Activated B cell treated with CpG ODN at 0.5 μM for 24 hours (primary cell): ENCODE measurements around the gene CENATAC. TPM values are rescaled to one million over a fixed set of nuclear protein-coding genes. Genes with fewer than 3 reads are reported as not detected.

ENCODE experiments used
- ATAC-seq: fragments of 200-7000 bp; cut with Tn5 transposase; one replicate; pipeline ENCODE4 v1.10.0; 2021; ENCODE audit warnings: low read depth, mild to moderate bottlenecking, moderate library complexity
- CTCF ChIA-PET: fragments of 350-600 bp; sonication (Branson Sonifier 250); formaldehyde crosslinking; loops from one replicate; lab custom pipeline; 2021; ENCODE audit warnings: antibody characterized with exemption; lab: Charles Lee
- POLR2A ChIA-PET: fragments of 350-600 bp; sonication (Branson Sonifier 250); formaldehyde crosslinking; loops from one replicate; lab custom pipeline; 2021; ENCODE audit warnings: antibody characterized with exemption; lab: Charles Lee
- DNase-seq: peaks from one replicate; pipeline ENCODE4 v3.0.0; 2022
- H3K27ac Mint-ChIP-seq: one replicate; pipeline ENCODE4 v1.8.0; 2020; ENCODE audit warnings: mixed read lengths
- H3K27me3 Mint-ChIP-seq: one replicate; pipeline ENCODE4 v1.8.0; 2021; ENCODE audit warnings: mixed read lengths
- H3K36me3 Mint-ChIP-seq: one replicate; pipeline ENCODE4 v1.8.0; 2021; ENCODE audit warnings: low read depth, mixed read lengths
- H3K4me1 Mint-ChIP-seq: one replicate; pipeline ENCODE4 v1.8.0; 2021; ENCODE audit warnings: mixed read lengths
- H3K4me3 Mint-ChIP-seq: one replicate; pipeline ENCODE4 v1.8.0; 2020; ENCODE audit warnings: mild to moderate bottlenecking, mixed read lengths
- H3K9me3 Mint-ChIP-seq: one replicate; pipeline ENCODE4 v1.8.0; 2020; ENCODE audit warnings: mixed read lengths
- intact Hi-C: fragments of 100-400 bp; cut with micrococcal nuclease; formaldehyde crosslinking; loops from one replicate; pipeline ENCODE4 v1.15.1; 2024
- total RNA-seq: library from RNA; stranded (reverse); gene quantifications from 2 replicates; pipeline ENCODE4 v1.2.3, GENCODE V29; 2022
- TF ChIP-seq, protein P1 (sequence below): fragments of 200-600 bp; IDR thresholded peaks from one replicate; pipeline ENCODE4 v1.8.0; 2022; ENCODE audit warnings: antibody characterized with exemption, mild to moderate bottlenecking

The CENATAC gene
- total RNA-seq, 1 donor from 2014 or later = 85.7 TPM

DNA sequence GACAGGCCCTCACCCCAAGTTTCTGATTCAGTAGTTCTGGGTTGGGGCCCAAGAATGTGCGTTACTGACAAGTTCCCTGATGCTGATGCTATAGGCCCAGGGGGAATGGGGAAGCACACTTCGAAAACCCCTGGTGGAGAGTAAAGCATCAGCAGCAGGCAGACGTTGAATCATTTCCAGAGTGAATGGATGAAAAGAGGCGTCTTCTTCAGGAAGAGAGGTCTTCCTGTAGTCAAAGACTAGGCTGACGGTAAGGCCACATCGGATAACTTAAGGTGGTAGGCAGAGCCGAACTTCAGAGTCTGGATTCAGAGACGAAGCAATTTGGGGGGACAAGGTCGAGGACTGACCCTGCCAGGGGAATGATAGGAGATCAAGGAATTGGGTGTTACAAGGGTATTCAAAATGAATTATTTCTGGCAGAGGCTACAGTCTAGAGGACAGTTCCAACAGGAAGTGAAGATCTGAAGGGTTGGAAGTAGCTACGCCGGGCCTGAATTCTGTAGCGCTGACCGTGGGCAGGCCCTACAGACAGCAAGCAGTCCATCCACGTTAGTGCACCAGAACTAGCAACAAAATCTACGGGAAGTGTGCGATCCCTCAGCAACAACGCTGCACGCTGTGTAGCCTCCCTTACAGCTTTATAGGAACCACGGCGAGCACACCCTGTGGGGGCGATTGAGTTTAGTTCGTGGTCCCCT is 862 bp upstream of the CENATAC start:
- intact Hi-C loops = loop anchor here (5.0 to 10.0 kb wide), 2 partner anchors 58 to 320 kb away; partner anchors contain the start of genes HYOU1 and MCAM

DNA sequence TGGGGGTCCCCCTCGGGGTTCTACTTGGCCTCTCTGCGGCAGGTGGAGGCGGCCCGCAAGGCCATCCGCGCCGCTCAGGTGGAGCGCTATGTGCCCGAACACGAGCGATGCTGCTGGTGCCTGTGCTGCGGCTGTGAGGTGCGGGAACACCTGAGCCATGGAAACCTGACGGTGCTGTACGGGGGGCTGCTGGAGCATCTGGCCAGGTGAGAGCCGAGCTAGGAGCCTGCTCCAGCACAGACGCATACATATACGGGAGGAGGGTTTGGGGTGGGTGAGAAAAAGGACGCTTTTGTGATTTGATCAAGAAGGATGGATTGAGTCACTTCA is 415 bp downstream of the CENATAC start:
- ChIA-PET POLR2A (interaction anchor here (0.6 to 2.6 kb wide), 9 partner anchors 12 to 208 kb away, joined by 3 to 33 read pairs (median 4); partner anchors contain the start of genes DDX6, HYOU1, RPS25 and TRAPPC4), CTCF (no interaction called here)
- no peaks in the 10 kb centered on the region for H3K9me3 Mint-ChIP-seq
- H3K4me3 Mint-ChIP-seq = peak overlapping the region; percentile 95
- TF ChIP-seq, protein P1, sequence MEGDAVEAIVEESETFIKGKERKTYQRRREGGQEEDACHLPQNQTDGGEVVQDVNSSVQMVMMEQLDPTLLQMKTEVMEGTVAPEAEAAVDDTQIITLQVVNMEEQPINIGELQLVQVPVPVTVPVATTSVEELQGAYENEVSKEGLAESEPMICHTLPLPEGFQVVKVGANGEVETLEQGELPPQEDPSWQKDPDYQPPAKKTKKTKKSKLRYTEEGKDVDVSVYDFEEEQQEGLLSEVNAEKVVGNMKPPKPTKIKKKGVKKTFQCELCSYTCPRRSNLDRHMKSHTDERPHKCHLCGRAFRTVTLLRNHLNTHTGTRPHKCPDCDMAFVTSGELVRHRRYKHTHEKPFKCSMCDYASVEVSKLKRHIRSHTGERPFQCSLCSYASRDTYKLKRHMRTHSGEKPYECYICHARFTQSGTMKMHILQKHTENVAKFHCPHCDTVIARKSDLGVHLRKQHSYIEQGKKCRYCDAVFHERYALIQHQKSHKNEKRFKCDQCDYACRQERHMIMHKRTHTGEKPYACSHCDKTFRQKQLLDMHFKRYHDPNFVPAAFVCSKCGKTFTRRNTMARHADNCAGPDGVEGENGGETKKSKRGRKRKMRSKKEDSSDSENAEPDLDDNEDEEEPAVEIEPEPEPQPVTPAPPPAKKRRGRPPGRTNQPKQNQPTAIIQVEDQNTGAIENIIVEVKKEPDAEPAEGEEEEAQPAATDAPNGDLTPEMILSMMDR = no peak
- peaks cover 46% of the 10 kb centered on the region for H3K36me3 Mint-ChIP-seq
- DNase-seq = no peak
- intact Hi-C loops = loop anchor here (1.0 to 10.0 kb wide), 7 partner anchors 20 to 426 kb away; partner anchors contain the start of genes ARCN1, C2CD2L, HYOU1 and MCAM
- ATAC-seq = peak; percentile 12
- H3K27me3 Mint-ChIP-seq = no peaks in the 10 kb centered on the region
- peaks cover 32% of the 10 kb centered on the region for H3K4me1 Mint-ChIP-seq
- H3K27ac Mint-ChIP-seq = peak overlapping the region; percentile 91

More for the DNA sequence above, 862 bp upstream of the CENATAC start:
- H3K27ac Mint-ChIP-seq = peak overlapping the region; percentile 91
- POLR2A ChIA-PET = interaction anchor here (0.5 to 2.6 kb wide), 18 partner anchors 8 to 427 kb away, joined by 3 to 33 read pairs (median 4); partner anchors contain the start of genes C2CD2L, DDX6, HINFP and HMBS
- H3K27me3 Mint-ChIP-seq = no peaks in the 10 kb centered on the region
- DNase-seq = no peak
- TF ChIP-seq, protein P1 = no peak
- ATAC-seq = peak; percentile 14
- H3K4me3 Mint-ChIP-seq = peak overlapping the region; percentile 95
- peaks cover 32% of the 10 kb centered on the region for H3K4me1 Mint-ChIP-seq
- peaks cover 33% of the 10 kb centered on the region for H3K36me3 Mint-ChIP-seq
- CTCF ChIA-PET = no interaction called here
- no peaks in the 10 kb centered on the region for H3K9me3 Mint-ChIP-seq

DNA sequence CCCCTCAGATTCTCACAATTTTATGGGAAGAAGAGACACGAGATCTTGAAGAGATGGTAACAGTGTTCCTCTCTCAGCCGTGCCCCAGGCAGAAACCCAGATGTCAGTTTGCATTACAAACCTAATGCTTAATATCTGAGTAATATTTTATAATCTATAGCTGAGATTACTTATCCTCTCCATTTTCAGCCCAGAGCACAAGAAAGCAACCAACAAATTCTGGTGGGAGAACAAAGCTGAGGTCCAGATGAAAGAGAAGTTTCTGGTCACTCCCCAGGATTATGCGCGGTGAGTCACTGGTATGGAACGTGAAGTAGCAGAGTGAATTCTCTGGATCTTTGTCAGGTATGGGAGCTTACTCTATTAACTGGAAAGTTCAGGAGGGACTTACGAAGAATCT is 884 bp downstream of the CENATAC start:
- TF ChIP-seq, protein P1 = no peak
- H3K4me3 Mint-ChIP-seq = peak overlapping the region; percentile 95
- peak overlapping the region; percentile 91 for H3K27ac Mint-ChIP-seq
- no peaks in the 10 kb centered on the region for H3K27me3 Mint-ChIP-seq
- CTCF ChIA-PET = no interaction called here
- H3K9me3 Mint-ChIP-seq = no peaks in the 10 kb centered on the region
- POLR2A ChIA-PET = interaction anchor here (2.2 to 2.6 kb wide), 3 partner anchors 15 to 69 kb away, joined by 17 to 33 read pairs (median 18); partner anchors contain the start of genes RPS25, TRAPPC4 and VPS11
- intact Hi-C loops = loop anchor here (1.0 to 10.0 kb wide), 7 partner anchors 19 to 426 kb away; partner anchors contain the start of genes ARCN1, C2CD2L, HYOU1 and MCAM
- H3K4me1 Mint-ChIP-seq = peaks cover 32% of the 10 kb centered on the region
- no peak for DNase-seq
- ATAC-seq = no peak
- peaks cover 51% of the 10 kb centered on the region for H3K36me3 Mint-ChIP-seq

DNA sequence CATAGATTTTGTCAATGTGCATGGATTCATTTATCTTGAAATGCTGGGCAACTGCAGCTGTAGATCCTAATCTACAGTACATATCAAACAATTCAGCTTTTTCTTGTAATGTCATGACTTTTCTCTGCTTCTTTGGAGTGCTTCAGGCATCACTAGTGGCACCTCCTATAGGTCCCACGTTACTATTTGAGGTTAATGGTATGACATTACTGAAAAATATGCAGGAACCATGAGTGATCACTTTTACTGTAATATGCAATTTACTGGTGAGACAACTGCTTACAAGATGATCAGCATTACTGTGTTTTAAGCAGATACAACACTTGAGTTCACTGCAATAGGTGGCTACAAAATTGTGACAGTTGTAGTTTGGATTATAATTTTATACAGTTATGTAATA is 3.0 kb downstream of the CENATAC start:
- H3K4me1 Mint-ChIP-seq = peaks cover 32% of the 10 kb centered on the region
- no peak overlapping the region for H3K27ac Mint-ChIP-seq
- ChIA-PET POLR2A (interaction anchor here (0.6 to 0.7 kb wide), 2 partner anchors 33 to 107 kb away, joined by 4 to 8 read pairs; no protein-coding TSS in a partner anchor), CTCF (no interaction called here)
- peaks cover 62% of the 10 kb centered on the region for H3K36me3 Mint-ChIP-seq
- intact Hi-C loops = no loop called here
- peak overlapping the region; percentile 24 for H3K4me3 Mint-ChIP-seq
- no peak for DNase-seq
- no peaks in the 10 kb centered on the region for H3K9me3 Mint-ChIP-seq
- TF ChIP-seq, protein P1 = no peak
- H3K27me3 Mint-ChIP-seq = no peaks in the 10 kb centered on the region
- ATAC-seq = no peak

DNA sequence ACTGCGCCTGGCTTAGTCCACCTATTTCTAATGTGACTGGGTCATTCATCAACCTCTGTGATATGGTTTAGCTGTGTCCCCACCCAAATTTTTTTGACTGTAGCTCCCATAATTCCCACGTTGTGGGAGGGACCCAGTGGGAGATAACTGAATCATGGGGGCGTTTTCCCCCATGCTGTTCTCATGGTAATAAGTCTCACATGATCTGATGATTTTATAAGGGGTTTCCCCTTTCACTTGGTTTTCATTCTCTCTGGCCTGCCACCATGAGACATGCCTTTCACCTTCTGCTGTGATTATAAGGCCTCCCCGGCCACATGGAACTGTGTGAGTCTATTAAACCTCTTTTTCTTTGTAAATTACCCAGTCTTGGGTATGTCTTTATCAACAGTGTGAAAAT is 8.7 kb downstream of the CENATAC start:
- Mint-ChIP-seq H3K4me3 (no peak overlapping the region), H3K36me3 (peaks cover 70% of the 10 kb centered on the region), H3K9me3 (no peaks in the 10 kb centered on the region), H3K4me1 (peaks cover 4% of the 10 kb centered on the region), H3K27ac (no peak overlapping the region), H3K27me3 (no peaks in the 10 kb centered on the region)
- TF ChIP-seq, protein P1 = no peak
- intact Hi-C loops = no loop called here
- ATAC-seq (no peak), DNase-seq (no peak)
- CTCF ChIA-PET = no interaction called here
- POLR2A ChIA-PET = no interaction called here
